ENCODE results near the gene CCNF. TPM values are rescaled to one million over a fixed set of nuclear protein-coding genes. Genes with fewer than 3 reads are reported as not detected.

The CCNF gene
- total RNA-seq, 1 donor from 2014 or later = 36.0 TPM

GRCh38 chr16:2469399-2470233, 40.4 kb downstream of the CCNF start:
- Mint-ChIP-seq H3K27ac (peak overlapping the region; percentile 62), H3K27me3 (peaks cover 9% of the 10 kb centered on the region), H3K4me1 (ENCODE audit: unreplicated experiment) (peaks cover 10% of the 10 kb centered on the region), H3K4me3 (peak overlapping the region; percentile 75), H3K9me3 (no peaks in the 10 kb centered on the region), H3K36me3 (no peaks in the 10 kb centered on the region)
- no peak for DNase-seq (ENCODE audit: extremely low spot score, unreplicated experiment)
- TF ChIP-seq CTCF (conservative IDR thresholded peaks at IDR 0.05) = no peak

DNA sequence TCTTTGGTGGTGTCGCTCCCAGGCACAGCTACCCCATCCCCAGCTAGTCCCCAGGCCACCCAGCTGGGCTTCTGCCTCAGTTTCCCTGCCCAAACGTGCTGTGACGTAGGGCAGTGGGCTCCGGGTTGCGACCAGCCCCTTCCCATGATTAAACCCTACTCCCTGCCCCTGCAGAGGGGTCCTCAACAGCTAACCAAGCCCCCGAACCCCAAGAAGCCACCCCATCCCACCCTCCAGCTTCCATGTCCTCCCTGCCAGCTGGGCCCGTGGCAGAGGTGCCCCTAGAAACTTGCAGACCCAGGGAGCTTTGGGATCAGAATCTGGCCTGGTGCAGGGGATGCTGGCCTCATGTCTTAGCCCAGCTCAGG, 41.0 kb downstream of the CCNF start:
- Mint-ChIP-seq H3K9me3 (no peaks in the 10 kb centered on the region), H3K27me3 (peaks cover 9% of the 10 kb centered on the region), H3K36me3 (no peaks in the 10 kb centered on the region), H3K4me3 (peak overlapping the region; percentile 67), H3K27ac (peak overlapping the region; percentile 62), H3K4me1 (ENCODE audit: unreplicated experiment) (peaks cover 10% of the 10 kb centered on the region)
- no peak for DNase-seq (ENCODE audit: extremely low spot score, unreplicated experiment)
- no peak for TF ChIP-seq CTCF (conservative IDR thresholded peaks at IDR 0.05)

- Mint-ChIP-seq H3K36me3 (no peaks in the 10 kb centered on the region), H3K27ac (no peak overlapping the region), H3K9me3 (no peaks in the 10 kb centered on the region), H3K27me3 (peaks cover 9% of the 10 kb centered on the region), H3K4me3 (peak overlapping the region; percentile 67), H3K4me1 (ENCODE audit: unreplicated experiment) (peaks cover 10% of the 10 kb centered on the region)
- DNase-seq (ENCODE audit: extremely low spot score, unreplicated experiment) = no peak
- no peak for TF ChIP-seq CTCF (conservative IDR thresholded peaks at IDR 0.05)
Observed at GRCh38 chr16:2470603-2471015, 41.4 kb downstream of the CCNF start.

DNA sequence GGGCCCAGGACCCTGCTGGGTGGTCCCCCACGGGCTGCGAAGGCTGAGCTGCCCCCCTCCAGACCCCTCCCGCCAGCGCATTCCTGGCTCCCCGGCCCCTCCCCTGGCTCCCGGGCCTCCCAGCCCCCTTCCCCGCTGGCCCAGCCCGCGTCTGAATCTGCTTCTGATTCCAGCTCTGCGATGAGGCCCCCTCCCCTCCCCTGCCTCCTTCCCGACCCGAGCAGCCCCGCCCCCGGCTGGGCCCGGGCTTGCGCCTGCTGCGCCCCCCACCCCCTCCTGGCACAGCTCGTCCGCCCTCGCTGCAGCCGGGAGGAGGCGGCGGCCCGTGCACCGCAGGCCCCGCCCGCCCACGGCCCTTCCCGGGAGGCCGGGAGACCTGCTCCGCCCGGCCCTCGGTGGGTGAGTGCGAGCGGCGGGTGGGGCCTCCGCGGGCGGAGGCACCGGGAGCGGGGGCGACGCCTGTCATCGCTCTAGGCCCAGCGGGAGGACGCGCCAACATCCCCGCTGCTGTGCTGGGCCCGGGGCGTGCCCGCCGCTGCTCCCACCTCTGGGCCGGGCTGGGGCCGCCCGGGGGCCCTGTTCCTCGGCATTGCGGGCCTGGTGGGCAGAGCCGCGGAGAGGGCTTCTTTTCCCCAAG, 41.9 kb downstream of the CCNF start, which contains the start of gene NTN3:
TSS of gene NTN3 (plus strand) at position 282 of the 637 bp plus-strand sequence. CDS start 405 bp downstream, outside the sequence.
- no peaks in the 10 kb centered on the region for H3K9me3 Mint-ChIP-seq
- peak within 1 kb of the TSS; percentile 67 for H3K4me3 Mint-ChIP-seq
- H3K27ac Mint-ChIP-seq = no peak within 1 kb of the TSS
- H3K4me1 Mint-ChIP-seq (ENCODE audit: unreplicated experiment) = peaks cover 12% of the 10 kb centered on the region
- TF ChIP-seq CTCF (conservative IDR thresholded peaks at IDR 0.05) = no peak
- DNase-seq (ENCODE audit: extremely low spot score, unreplicated experiment) = no peak
- H3K36me3 Mint-ChIP-seq = no peaks in the 10 kb centered on the region
- peaks cover 9% of the 10 kb centered on the region for H3K27me3 Mint-ChIP-seq

DNA sequence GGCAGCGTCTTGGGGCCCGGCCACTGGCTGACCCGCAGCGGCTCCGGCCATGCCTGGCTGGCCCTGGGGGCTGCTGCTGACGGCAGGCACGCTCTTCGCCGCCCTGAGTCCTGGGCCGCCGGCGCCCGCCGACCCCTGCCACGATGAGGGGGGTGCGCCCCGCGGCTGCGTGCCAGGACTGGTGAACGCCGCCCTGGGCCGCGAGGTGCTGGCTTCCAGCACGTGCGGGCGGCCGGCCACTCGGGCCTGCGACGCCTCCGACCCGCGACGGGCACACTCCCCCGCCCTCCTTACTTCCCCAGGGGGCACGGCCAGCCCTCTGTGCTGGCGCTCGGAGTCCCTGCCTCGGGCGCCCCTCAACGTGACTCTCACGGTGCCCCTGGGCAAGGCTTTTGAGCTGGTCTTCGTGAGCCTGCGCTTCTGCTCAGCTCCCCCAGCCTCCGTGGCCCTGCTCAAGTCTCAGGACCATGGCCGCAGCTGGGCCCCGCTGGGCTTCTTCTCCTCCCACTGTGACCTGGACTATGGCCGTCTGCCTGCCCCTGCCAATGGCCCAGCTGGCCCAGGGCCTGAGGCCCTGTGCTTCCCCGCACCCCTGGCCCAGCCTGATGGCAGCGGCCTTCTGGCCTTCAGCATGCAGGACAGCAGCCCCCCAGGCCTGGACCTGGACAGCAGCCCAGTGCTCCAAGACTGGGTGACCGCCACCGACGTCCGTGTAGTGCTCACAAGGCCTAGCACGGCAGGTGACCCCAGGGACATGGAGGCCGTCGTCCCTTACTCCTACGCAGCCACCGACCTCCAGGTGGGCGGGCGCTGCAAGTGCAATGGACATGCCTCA, 42.6 kb downstream of the CCNF start:
- no peak for TF ChIP-seq CTCF (conservative IDR thresholded peaks at IDR 0.05)
- no peaks in the 10 kb centered on the region for H3K36me3 Mint-ChIP-seq
- no peak for DNase-seq (ENCODE audit: extremely low spot score, unreplicated experiment)
- peaks cover 9% of the 10 kb centered on the region for H3K27me3 Mint-ChIP-seq
- H3K27ac Mint-ChIP-seq = no peak overlapping the region
- H3K4me3 Mint-ChIP-seq = no peak overlapping the region
- H3K4me1 Mint-ChIP-seq (ENCODE audit: unreplicated experiment) = peaks cover 17% of the 10 kb centered on the region
- H3K9me3 Mint-ChIP-seq = no peaks in the 10 kb centered on the region
